ENCODE data around the gene CYTH2. TPM values are rescaled to one million over a fixed set of nuclear protein-coding genes. Genes with fewer than 3 reads are reported as not detected.

CYTH2 gene
- total RNA-seq, 1 donor from 2014 or later: 67.1 TPM

DNA sequence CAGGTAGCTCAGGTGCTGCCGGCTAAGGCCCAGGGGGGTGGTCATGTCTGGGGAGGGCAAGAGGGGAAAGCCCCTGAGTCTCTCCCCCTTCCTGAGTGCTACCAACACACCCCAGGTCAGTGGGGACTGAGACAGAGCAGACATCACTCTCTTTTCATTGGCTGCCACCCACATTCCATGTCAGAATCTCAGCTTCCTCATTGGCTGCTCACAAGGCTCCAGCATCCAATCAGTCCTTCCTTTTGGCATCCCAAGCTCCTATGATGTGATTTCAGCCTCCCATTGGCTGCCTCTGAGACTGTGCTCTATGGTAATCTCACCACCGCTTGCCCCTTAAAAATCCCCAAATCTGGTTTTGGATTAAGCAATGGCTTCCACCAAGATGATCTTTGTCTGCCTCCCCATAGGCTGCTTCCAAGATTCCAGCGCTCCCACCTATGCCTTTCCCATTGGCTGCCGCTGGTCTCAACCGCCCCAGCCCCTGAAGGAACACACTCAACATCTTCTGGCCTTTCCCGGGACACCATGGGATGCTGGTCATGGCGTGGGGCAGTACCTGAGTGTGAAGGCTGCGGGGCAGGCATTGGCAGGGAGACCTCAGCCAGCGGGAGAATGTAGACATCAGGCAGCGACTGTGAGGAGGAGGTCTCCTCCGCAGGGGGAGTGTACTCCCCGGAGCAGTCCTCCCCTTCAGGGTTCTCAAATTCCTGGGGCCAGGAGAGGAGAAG lies 40.5 kb downstream of the CYTH2 start:
- no peak overlapping the region for H3K4me2 ChIP-seq (ENCODE audit: low read length)
- Mint-ChIP-seq H3K4me3 (ENCODE audit: unreplicated experiment) (no peak overlapping the region), H3K36me3 (ENCODE audit: low read depth, unreplicated experiment) (peaks cover 7% of the 10 kb centered on the region), H3K4me1 (ENCODE audit: low read depth, unreplicated experiment) (no peaks in the 10 kb centered on the region), H3K27ac (ENCODE audit: unreplicated experiment) (no peak overlapping the region), H3K27me3 (ENCODE audit: low read depth, unreplicated experiment) (peaks cover 6% of the 10 kb centered on the region), H3K9me3 (ENCODE audit: unreplicated experiment) (no peaks in the 10 kb centered on the region)
- FAIRE-seq (no peak), DNase-seq (ENCODE audit: low read depth) (no peak)
- H3K9me3 ChIP-seq (ENCODE audit: insufficient read depth, low read depth, low read length): no peaks in the 10 kb centered on the region
- H4K20me1 ChIP-seq (ENCODE audit: insufficient read depth, low read length): no peaks in the 10 kb centered on the region
- peaks cover 6% of the 10 kb centered on the region for H3K4me1 ChIP-seq (ENCODE audit: insufficient read depth, low read length)
- H3K36me3 ChIP-seq (ENCODE audit: insufficient read depth, low read length): no peaks in the 10 kb centered on the region
- H2AFZ ChIP-seq (ENCODE audit: low read depth, low read length): no peak overlapping the region
- H3K9ac ChIP-seq (ENCODE audit: low read length): no peak overlapping the region
- no peaks in the 10 kb centered on the region for H3K79me2 ChIP-seq (ENCODE audit: insufficient read depth, low read length)
- H3K27me3 ChIP-seq (ENCODE audit: insufficient read depth, low read length): peaks cover 18% of the 10 kb centered on the region
- H3K27ac ChIP-seq (ENCODE audit: low read depth, low read length): no peak overlapping the region
- TF ChIP-seq, protein P1, sequence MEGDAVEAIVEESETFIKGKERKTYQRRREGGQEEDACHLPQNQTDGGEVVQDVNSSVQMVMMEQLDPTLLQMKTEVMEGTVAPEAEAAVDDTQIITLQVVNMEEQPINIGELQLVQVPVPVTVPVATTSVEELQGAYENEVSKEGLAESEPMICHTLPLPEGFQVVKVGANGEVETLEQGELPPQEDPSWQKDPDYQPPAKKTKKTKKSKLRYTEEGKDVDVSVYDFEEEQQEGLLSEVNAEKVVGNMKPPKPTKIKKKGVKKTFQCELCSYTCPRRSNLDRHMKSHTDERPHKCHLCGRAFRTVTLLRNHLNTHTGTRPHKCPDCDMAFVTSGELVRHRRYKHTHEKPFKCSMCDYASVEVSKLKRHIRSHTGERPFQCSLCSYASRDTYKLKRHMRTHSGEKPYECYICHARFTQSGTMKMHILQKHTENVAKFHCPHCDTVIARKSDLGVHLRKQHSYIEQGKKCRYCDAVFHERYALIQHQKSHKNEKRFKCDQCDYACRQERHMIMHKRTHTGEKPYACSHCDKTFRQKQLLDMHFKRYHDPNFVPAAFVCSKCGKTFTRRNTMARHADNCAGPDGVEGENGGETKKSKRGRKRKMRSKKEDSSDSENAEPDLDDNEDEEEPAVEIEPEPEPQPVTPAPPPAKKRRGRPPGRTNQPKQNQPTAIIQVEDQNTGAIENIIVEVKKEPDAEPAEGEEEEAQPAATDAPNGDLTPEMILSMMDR (IDR thresholded peaks at IDR 0.05; ENCODE audit: insufficient read depth, low read depth, low read length): no peak
- no peak for TF ChIP-seq EZH2 (IDR thresholded peaks at IDR 0.05; ENCODE audit: insufficient read depth, low read length)
- H3K4me3 ChIP-seq (ENCODE audit: insufficient read depth, low read depth, low read length): no peak overlapping the region

DNA sequence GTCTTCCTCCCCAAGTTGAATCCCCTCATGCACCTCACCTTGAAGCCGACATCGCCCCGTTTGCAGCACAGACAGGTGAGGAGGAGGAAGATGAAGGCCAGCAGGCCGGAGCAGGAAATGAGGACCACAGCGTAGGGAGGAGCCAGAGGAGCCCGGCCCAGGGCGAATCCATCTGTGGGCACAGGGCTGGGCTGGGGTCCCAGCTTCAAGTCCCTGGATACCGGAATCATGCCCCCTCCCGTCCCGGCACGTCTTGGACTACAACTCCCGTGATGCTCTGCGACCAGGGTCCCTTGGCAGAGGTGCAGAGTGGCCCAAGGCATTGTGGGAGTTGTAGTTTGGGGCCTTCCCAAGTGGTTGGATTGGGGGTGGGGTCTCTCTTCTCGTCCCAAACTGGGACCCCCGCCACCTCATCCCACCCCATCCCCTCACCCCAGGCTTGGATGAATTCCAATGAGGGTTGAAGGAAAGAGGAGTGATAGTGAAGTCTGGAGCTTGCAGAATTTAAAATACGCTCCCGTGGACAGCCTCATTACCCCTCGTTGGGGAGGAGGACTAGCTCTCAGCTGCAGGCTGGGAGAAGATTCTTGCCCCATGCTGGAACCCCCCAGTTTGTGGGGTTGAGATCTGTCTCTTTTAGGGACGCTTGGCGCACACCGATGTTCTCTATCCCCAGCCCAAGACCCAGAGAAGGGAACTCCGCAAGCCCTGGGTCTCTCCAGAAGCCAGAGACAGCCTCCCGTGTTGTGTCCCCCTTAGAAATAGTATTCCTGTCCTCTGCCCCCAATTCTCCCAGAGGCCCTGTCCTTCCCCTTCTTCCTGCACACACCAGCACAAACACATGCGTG lies 41.5 kb downstream of the CYTH2 start:
- H3K4me3 ChIP-seq (ENCODE audit: insufficient read depth, low read depth, low read length): no peak overlapping the region
- H3K4me1 ChIP-seq (ENCODE audit: insufficient read depth, low read length): peaks cover 6% of the 10 kb centered on the region
- no peaks in the 10 kb centered on the region for H4K20me1 ChIP-seq (ENCODE audit: insufficient read depth, low read length)
- no peak overlapping the region for H3K27ac Mint-ChIP-seq (ENCODE audit: unreplicated experiment)
- no peaks in the 10 kb centered on the region for H3K9me3 ChIP-seq (ENCODE audit: insufficient read depth, low read depth, low read length)
- DNase-seq (ENCODE audit: low read depth) (peak; percentile 22), FAIRE-seq (no peak)
- peak overlapping the region; percentile 16 for H3K9ac ChIP-seq (ENCODE audit: low read length)
- H2AFZ ChIP-seq (ENCODE audit: low read depth, low read length): peak overlapping the region; percentile 32
- no peaks in the 10 kb centered on the region for H3K36me3 ChIP-seq (ENCODE audit: insufficient read depth, low read length)
- no peak overlapping the region for H3K27ac ChIP-seq (ENCODE audit: low read depth, low read length)
- peak; percentile 36 for TF ChIP-seq EZH2 (IDR thresholded peaks at IDR 0.05; ENCODE audit: insufficient read depth, low read length)
- TF ChIP-seq, protein P1 (IDR thresholded peaks at IDR 0.05; ENCODE audit: insufficient read depth, low read depth, low read length): no peak
- peaks cover 6% of the 10 kb centered on the region for H3K27me3 Mint-ChIP-seq (ENCODE audit: low read depth, unreplicated experiment)
- H3K9me3 Mint-ChIP-seq (ENCODE audit: unreplicated experiment): no peaks in the 10 kb centered on the region
- H3K27me3 ChIP-seq (ENCODE audit: insufficient read depth, low read length): peaks cover 18% of the 10 kb centered on the region
- H3K79me2 ChIP-seq (ENCODE audit: insufficient read depth, low read length): no peaks in the 10 kb centered on the region
- H3K4me2 ChIP-seq (ENCODE audit: low read length): peak overlapping the region; percentile 71
- H3K4me1 Mint-ChIP-seq (ENCODE audit: low read depth, unreplicated experiment): no peaks in the 10 kb centered on the region
- H3K36me3 Mint-ChIP-seq (ENCODE audit: low read depth, unreplicated experiment): peaks cover 7% of the 10 kb centered on the region
- H3K4me3 Mint-ChIP-seq (ENCODE audit: unreplicated experiment): peak overlapping the region; percentile 81

All from astrocyte (in vitro differentiated cells and primary cell).